IMR-90 (cell line): ENCODE data around the gene ZNF575. TPM values are rescaled to one million over a fixed set of nuclear protein-coding genes. Genes with fewer than 3 reads are reported as not detected.

ENCODE experiments used
- ATAC-seq: fragments of 200-7000 bp; cut with Tn5 transposase; 2 replicates; pipeline ENCODE4 v1.9.1; 2020; ENCODE audit warnings: low read depth, mild to moderate bottlenecking, moderate library complexity
- BruUV-seq: library from RNA; stranded (reverse); fragments of 400-500 nt; replicated peaks from 2 replicates; lab custom pipeline; 2021; lab: Mats Ljungman, UMichigan
- CTCF ChIA-PET: fragments of 300-600 bp; formaldehyde crosslinking; extraction: SDS; loops from one replicate; lab custom pipeline; 2021; ENCODE audit warnings: antibody characterized with exemption; lab: Yijun Ruan, JAX
- POLR2A ChIA-PET: fragments of 300-600 bp; sonication (Branson Sonifier 250); formaldehyde crosslinking; loops from one replicate; lab custom pipeline; 2022; ENCODE audit warnings: antibody characterized with exemption; ENCODE audit not compliant: unreplicated experiment; lab: Charles Lee
- DNase-seq: peaks from one replicate; pipeline ENCODE4 v3.0.0; 2013
- H2AFZ ChIP-seq: replicated peaks from 2 replicates; pipeline ENCODE3; 2013; ENCODE audit warnings: low read length, mild to moderate bottlenecking; ENCODE audit not compliant: poor library complexity
- H2AK5ac ChIP-seq: 2 replicates; pipeline ENCODE4 v1.6.1; 2013; ENCODE audit warnings: low read depth, low read length, inconsistent platforms
- H2AK9ac ChIP-seq: replicated peaks from 2 replicates; pipeline ENCODE3; 2013; ENCODE audit warnings: mild to moderate bottlenecking, low read depth, low read length, moderate library complexity; ENCODE audit not compliant: poor library complexity
- H2BK120ac ChIP-seq: 2 replicates; pipeline ENCODE4 v1.6.1; 2013; ENCODE audit warnings: low read depth, low read length, inconsistent platforms
- H2BK15ac ChIP-seq: 3 replicates; pipeline ENCODE4 v1.6.1; 2013; ENCODE audit warnings: low read depth, low read length, inconsistent platforms
- H2BK20ac ChIP-seq: 2 replicates; pipeline ENCODE4 v1.6.1; 2013; ENCODE audit warnings: low read depth, mild to moderate bottlenecking, inconsistent platforms, low read length, moderate library complexity
- H2BK5ac ChIP-seq: 2 replicates; pipeline ENCODE4 v1.6.1; 2013; ENCODE audit warnings: mild to moderate bottlenecking, low read depth, low read length, inconsistent platforms; ENCODE audit not compliant: poor library complexity, severe bottlenecking
- H3K14ac ChIP-seq: replicated peaks from 2 replicates; pipeline ENCODE4 v1.6.1; 2013; ENCODE audit warnings: low read depth, low read length, inconsistent platforms
- H3K18ac ChIP-seq: 2 replicates; pipeline ENCODE4 v1.6.1; 2013; ENCODE audit warnings: low read depth, low read length, control low read depth
- H3K23ac ChIP-seq: 2 replicates; pipeline ENCODE4 v1.6.1; 2013; ENCODE audit warnings: low read depth, low read length, inconsistent platforms
- H3K27ac ChIP-seq: 2 replicates; pipeline ENCODE4 v1.5.1; 2013; ENCODE audit warnings: mild to moderate bottlenecking, control low read depth, low read length; ENCODE audit not compliant: insufficient read depth
- H3K27me3 ChIP-seq: 2 replicates; pipeline ENCODE4 v1.6.1; 2013; ENCODE audit warnings: low read length; ENCODE audit not compliant: control insufficient read depth, insufficient read depth
- H3K36me3 ChIP-seq: 2 replicates; pipeline ENCODE4 v1.6.1; 2013; ENCODE audit warnings: low read length, mixed read lengths; ENCODE audit not compliant: control insufficient read depth, insufficient read depth
- H3K4ac ChIP-seq: 2 replicates; pipeline ENCODE4 v1.6.1; 2013; ENCODE audit warnings: low read depth, low read length, inconsistent platforms
- H3K4me1 ChIP-seq: 2 replicates; pipeline ENCODE4 v1.6.1; 2013; ENCODE audit warnings: low read length, mixed read lengths; ENCODE audit not compliant: control insufficient read depth, insufficient read depth
- H3K4me2 ChIP-seq: 2 replicates; pipeline ENCODE4 v1.6.1; 2013; ENCODE audit warnings: low read depth, mild to moderate bottlenecking, control low read depth, low read length, moderate library complexity
- H3K4me3 ChIP-seq: 2 replicates; pipeline ENCODE4 v1.5.1; 2013; ENCODE audit warnings: low read depth, mild to moderate bottlenecking, control low read depth, low read length, moderate library complexity; ENCODE audit not compliant: insufficient read depth
- H3K56ac ChIP-seq: 2 replicates; pipeline ENCODE4 v1.6.1; 2013; ENCODE audit warnings: low read length, inconsistent platforms; ENCODE audit not compliant: insufficient read depth; ENCODE audit errors: extremely low read depth
- H3K79me1 ChIP-seq, 2 experiments: 2 replicates each; pipeline ENCODE4 v1.6.1; 2013; ENCODE audit warnings: low read length in 2 of 2, inconsistent platforms in 1 of 2, low read depth in 1 of 2
- H3K9ac ChIP-seq: 2 replicates; pipeline ENCODE4 v1.6.1; 2013; ENCODE audit warnings: low read depth, low read length, control low read depth
- H3K9me1 ChIP-seq: 2 replicates; pipeline ENCODE4 v1.6.1; 2013; ENCODE audit warnings: low read length, inconsistent platforms; ENCODE audit not compliant: insufficient read depth
- H3K9me3 ChIP-seq: 2 replicates; pipeline ENCODE4 v1.6.1; 2013; ENCODE audit warnings: low read length; ENCODE audit not compliant: control insufficient read depth, insufficient read depth
- H4K20me1 ChIP-seq: 2 replicates; pipeline ENCODE4 v1.6.1; 2013; ENCODE audit warnings: low read length, inconsistent platforms; ENCODE audit not compliant: insufficient read depth
- H4K5ac ChIP-seq: 2 replicates; pipeline ENCODE4 v1.6.1; 2013; ENCODE audit warnings: mild to moderate bottlenecking, low read depth, low read length, control low read depth
- H4K8ac ChIP-seq, 2 experiments: 2 replicates each; pipeline ENCODE4 v1.6.1; 2013; ENCODE audit warnings: low read depth in 2 of 2, low read length in 2 of 2, control low read depth in 1 of 2, inconsistent platforms in 1 of 2
- H4K91ac ChIP-seq: 2 replicates; pipeline ENCODE4 v1.6.1; 2013; ENCODE audit warnings: low read depth, low read length, inconsistent platforms; ENCODE audit not compliant: insufficient read depth
- USF2 ChIP-seq: fragments of 150-350 bp; IDR thresholded peaks from 2 replicates; pipeline ENCODE4 v1.6.1; 2017; ENCODE audit warnings: mild to moderate bottlenecking, antibody characterized with exemption, low read length, low read depth
- WGBS, 2 experiments: methylation state at CpG; one replicate each; pipeline versions ENCODE4 v1.1.5 to v1.1.7; 2013; ENCODE audit warnings: missing lambda C conversion rate in 2 of 2; ENCODE audit not compliant: insufficient read length in 1 of 2; ENCODE audit errors: extremely low coverage in 2 of 2; 5-methylcytosine and 5-hydroxymethylcytosine counted together
- dilution Hi-C: fragments of 300-500 bp; cut with HindIII; formaldehyde crosslinking; loops from one replicate; pipeline ENCODE4 v1.14.3; 2018; ENCODE audit warnings: low sequenced_read_pairs; ENCODE audit not compliant: unreplicated experiment
- in situ Hi-C: fragments of 300-500 bp; cut with MboI; formaldehyde crosslinking; loops from 3 replicates; pipeline ENCODE4 v1.14.3; 2019; ENCODE audit warnings: low sequenced_read_pairs, inconsistent platforms, mixed read lengths
- intact Hi-C: fragments of 100-400 bp; cut with micrococcal nuclease; formaldehyde crosslinking; loops from 2 replicates; pipeline ENCODE4 v1.10.0; 2022
- polyA plus RNA-seq, 3 experiments: library from polyadenylated mRNA; depleted of rRNA; stranded (reverse); fragments of >200 nt; gene quantifications; 2 replicates each; pipeline ENCODE4 v1.2.3, GENCODE V29; 2012; ENCODE audit warnings: low replicate concordance in 1 of 3
- total RNA-seq: library from RNA; depleted of rRNA; stranded (reverse); fragments of >200 nt; gene quantifications from 2 replicates; pipeline ENCODE4 v1.2.3, GENCODE V29; 2012
- TF ChIP-seq, protein P1 (sequence below): conservative IDR thresholded peaks from 2 replicates; pipeline ENCODE4 v1.5.1; 2012; ENCODE audit warnings: mild to moderate bottlenecking, low read depth, low read length, improper control_type of control experiment

The ZNF575 gene
- total and polyA plus RNA-seq, 2 of the 4 experiments (the other 2 are of a cell fraction) = 0.77 TPM; not detected in 1

DNA sequence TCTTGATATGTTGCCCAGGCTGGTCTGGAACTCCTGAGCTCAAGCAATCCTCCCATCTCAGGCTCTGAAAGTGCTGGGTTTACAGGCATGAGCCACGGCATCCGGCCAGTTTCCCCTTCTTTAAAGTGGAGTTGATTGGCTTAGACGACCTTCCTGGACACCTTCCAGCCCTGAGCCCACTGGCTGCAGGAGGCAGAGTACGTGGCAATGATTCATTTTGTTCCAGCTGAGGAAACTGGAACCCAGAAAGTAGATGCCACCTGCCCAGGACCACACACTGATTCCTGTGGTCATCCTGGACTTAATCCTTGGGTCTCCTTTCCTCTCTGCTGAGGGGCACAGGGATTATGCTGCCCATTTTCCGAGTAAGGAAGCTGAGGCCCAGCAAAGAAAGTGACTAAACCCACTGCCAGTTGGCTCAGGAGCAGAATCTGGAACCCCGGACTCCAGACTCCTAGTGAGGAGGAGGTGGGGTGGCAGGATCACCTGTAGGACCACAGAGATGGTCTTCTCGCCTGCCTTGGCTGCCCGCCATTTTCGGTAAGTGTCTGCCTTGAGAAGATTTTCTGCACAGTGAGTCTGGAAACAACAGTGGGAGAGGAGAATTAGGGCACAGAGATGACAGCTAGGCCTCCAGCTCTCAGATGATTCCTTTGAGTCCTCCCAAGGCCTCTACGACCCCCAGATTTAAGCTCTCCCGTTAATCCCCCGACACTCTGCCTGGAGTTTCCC lies 41.6 kb downstream of the ZNF575 start:
- Histone ChIP-seq H2AK9ac (peak overlapping the region; percentile 94), H3K9me1 (peaks cover 6% of the 10 kb centered on the region; the same call in 1 of the 2 replicates), H3K56ac (peak overlapping the region; percentile 74; the same call in 1 of the 2 replicates), H2BK120ac (0 out of 2 replicates have a peak overlapping the region, but pooled peaks have one; percentile 57), H3K27me3 (no peaks in the 10 kb centered on the region), H3K18ac (no peak overlapping the region), H3K4me2 (peak overlapping the region; percentile 71), H3K36me3 (0 out of 2 replicates have a peak, but pooled peaks cover 1% of the 10 kb centered on the region), H3K79me1 (peaks cover 27 to 52% of the 10 kb centered on the region in 2 experiments), H3K9ac (peak overlapping the region; percentile 96), H3K4me3 (peak overlapping the region; percentile 71), H3K4me1 (peaks cover 5% of the 10 kb centered on the region), H3K4ac (peak overlapping the region; percentile 96), H3K9me3 (no peaks in the 10 kb centered on the region), H3K27ac (peak overlapping the region; percentile 90), H2BK15ac (no peak overlapping the region), H4K8ac (peak overlapping the region; percentile 78 to 92; a peak in 3 of 4 replicates), H4K5ac (no peak overlapping the region; the same call in 1 of the 2 replicates), H3K14ac (peak overlapping the region; percentile 95), H2AFZ (peak overlapping the region; percentile 98), H4K91ac (peak overlapping the region; percentile 54), H2AK5ac (peak overlapping the region; percentile 88), H2BK20ac (no peak overlapping the region), H2BK5ac (peak overlapping the region; percentile 82), H4K20me1 (no peaks in the 10 kb centered on the region), H3K23ac (peak overlapping the region; percentile 66; the same call in 1 of the 2 replicates)
- ATAC-seq (no peak), DNase-seq (peak; percentile 35)
- 24% methylated on average over 3 of the region's 12 CpGs; no CpG with 5 or more reads in 1 of the 2 experiments for WGBS, 2 experiments
- dilution Hi-C loops = no loop called here
- intact Hi-C loops = loop anchor here (1.0 kb wide), 1 partner anchor 22 kb away; the partner anchor contains the start of genes IRGQ and ZNF576
- BruUV-seq = no TSS peak
- TF ChIP-seq, protein P1, sequence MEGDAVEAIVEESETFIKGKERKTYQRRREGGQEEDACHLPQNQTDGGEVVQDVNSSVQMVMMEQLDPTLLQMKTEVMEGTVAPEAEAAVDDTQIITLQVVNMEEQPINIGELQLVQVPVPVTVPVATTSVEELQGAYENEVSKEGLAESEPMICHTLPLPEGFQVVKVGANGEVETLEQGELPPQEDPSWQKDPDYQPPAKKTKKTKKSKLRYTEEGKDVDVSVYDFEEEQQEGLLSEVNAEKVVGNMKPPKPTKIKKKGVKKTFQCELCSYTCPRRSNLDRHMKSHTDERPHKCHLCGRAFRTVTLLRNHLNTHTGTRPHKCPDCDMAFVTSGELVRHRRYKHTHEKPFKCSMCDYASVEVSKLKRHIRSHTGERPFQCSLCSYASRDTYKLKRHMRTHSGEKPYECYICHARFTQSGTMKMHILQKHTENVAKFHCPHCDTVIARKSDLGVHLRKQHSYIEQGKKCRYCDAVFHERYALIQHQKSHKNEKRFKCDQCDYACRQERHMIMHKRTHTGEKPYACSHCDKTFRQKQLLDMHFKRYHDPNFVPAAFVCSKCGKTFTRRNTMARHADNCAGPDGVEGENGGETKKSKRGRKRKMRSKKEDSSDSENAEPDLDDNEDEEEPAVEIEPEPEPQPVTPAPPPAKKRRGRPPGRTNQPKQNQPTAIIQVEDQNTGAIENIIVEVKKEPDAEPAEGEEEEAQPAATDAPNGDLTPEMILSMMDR = no peak
- TF ChIP-seq USF2 = no peak
- ChIA-PET POLR2A (no interaction called here), CTCF (interaction anchor here (1.0 kb wide), 1 partner anchor 19 kb away, joined by 3 read pairs; no protein-coding TSS in a partner anchor)
- in situ Hi-C loops = no loop called here
